Transverse colon (tissue), 4 donors: ENCODE data around the gene ALKBH3. TPM values are rescaled to one million over a fixed set of nuclear protein-coding genes. Genes with fewer than 3 reads are reported as not detected.
A peak's percentile ranks its signal among the peaks of the same experiment; 100 is the strongest.

Experiments
- DNase-seq: peaks from one replicate; pipeline ENCODE4 v3.0.0-alpha.2; 2019
- H3K27ac ChIP-seq, 4 donors: fragments of 200-600 bp; sonication (generic); 2 replicates each; pipeline ENCODE4 v1.5.1; 2016 to 2018; ENCODE audit warnings: inconsistent platforms in 4 of 4
- H3K27me3 ChIP-seq: fragments of 200-600 bp; sonication (generic); 2 replicates; pipeline ENCODE4 v1.5.1; 2017; ENCODE audit warnings: inconsistent platforms
- H3K36me3 ChIP-seq, 4 donors: fragments of 200-600 bp; sonication (generic); 2 replicates each; pipeline ENCODE4 v1.5.1; 2017 to 2019; ENCODE audit warnings: inconsistent platforms in 4 of 4
- H3K4me1 ChIP-seq, 4 donors: fragments of 200-600 bp; sonication (generic); 2 replicates each; pipeline ENCODE4 v1.5.1; 2017 to 2020; ENCODE audit warnings: inconsistent platforms in 4 of 4
- H3K4me3 ChIP-seq, 4 donors: fragments of 200-600 bp; sonication (generic); 1 replicate in 1 of 4; 2 replicates in 3 of 4; pipeline versions ENCODE4 v1.5.1 to v1.6.1; 2017 to 2019; ENCODE audit warnings: inconsistent platforms in 4 of 4
- H3K9me3 ChIP-seq, 2 donors: fragments of 200-600 bp; sonication (generic); 2 replicates each; pipeline ENCODE4 v1.5.1; 2017 to 2019; ENCODE audit warnings: inconsistent platforms in 2 of 2
- CTCF ChIP-seq, 5 experiments: fragments of 200-600 bp in 3 of 5; fragments of 450-650 bp in 2 of 5; sonication (generic) in 3 of 5; IDR thresholded peaks; 1 replicate in 2 of 5; 2 replicates in 3 of 5; pipeline ENCODE4 v1.5.1; 2016 to 2017; ENCODE audit warnings: antibody characterized with exemption in 5 of 5, inconsistent platforms in 3 of 5, mild to moderate bottlenecking in 2 of 5, moderate library complexity in 1 of 5
- EP300 ChIP-seq: sonication (generic); formaldehyde crosslinking; IDR thresholded peaks from one replicate; pipeline ENCODE4 v1.6.1; 2017; ENCODE audit warnings: antibody characterized with exemption, low read depth
- POLR2A ChIP-seq: fragments of 450-650 bp; IDR thresholded peaks from one replicate; pipeline ENCODE4 v1.6.1; 2016; ENCODE audit warnings: antibody characterized with exemption, mild to moderate bottlenecking, moderate library complexity
- POLR2AphosphoS5 ChIP-seq, 3 donors: sonication (generic); formaldehyde crosslinking; IDR thresholded peaks; one replicate each; pipeline ENCODE4 v1.6.1; 2016; ENCODE audit warnings: antibody characterized with exemption in 3 of 3
- WGBS, 2 donors: methylation state at CpG; one replicate each; pipeline ENCODE4 v1.1.5; 2018; ENCODE audit warnings: low coverage in 1 of 2; 5-methylcytosine and 5-hydroxymethylcytosine counted together
- in situ Hi-C, 4 donors: fragments of 200-750 bp; cut with MboI; loops; one replicate each; pipeline versions ENCODE4 v1.15.0 to v1.15.1; 2017; ENCODE audit warnings: low sequenced_read_pairs in 3 of 4, low pct_ligation_motif_present in 1 of 4, low pct_unique_long_range_greater_than_20kb in 1 of 4
- intact Hi-C: fragments of 100-400 bp; cut with DNase I; formaldehyde crosslinking; loops from one replicate; pipeline ENCODE4 v1.15.1; 2023; ENCODE audit warnings: low total_unique reads
- total RNA-seq, 4 donors: library from RNA; depleted of rRNA; stranded (reverse); fragments of >200 nt; gene quantifications; one replicate each; pipeline ENCODE4 v1.1.0, GENCODE V29; 2016

The ALKBH3 gene
- total RNA-seq, 4 donors from 2014 or later, result 7.2 to 27.6 (median 23.5) TPM

DNA sequence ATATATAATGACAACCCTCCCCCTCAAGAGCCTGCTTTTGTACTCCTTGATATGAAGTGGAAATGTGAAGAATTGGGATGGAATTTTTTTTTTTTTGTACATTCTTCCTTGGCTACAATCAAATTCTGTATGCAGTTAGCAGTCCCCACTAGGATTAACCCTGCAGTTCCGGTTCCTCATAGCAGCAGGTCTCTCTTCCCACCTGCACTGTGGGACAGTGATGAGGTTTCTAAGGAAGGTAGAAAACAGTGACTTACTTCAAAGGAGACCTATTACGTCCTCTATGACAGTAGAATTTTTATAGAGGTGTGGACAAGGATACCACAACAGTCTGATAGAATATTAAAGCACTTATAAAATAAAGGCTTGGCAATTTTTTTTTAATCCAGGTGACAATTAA is 46.3 kb upstream of the ALKBH3 start:
- Histone ChIP-seq H3K4me1 (peaks cover 0 to 9% (median 0%) of the 10 kb centered on the region in 4 donors), H3K27ac (peak overlapping the region in 1 of 4 donors; percentile 10), H3K4me3 (no peak overlapping the region), H3K36me3 (no peaks in the 10 kb centered on the region), H3K9me3 (no peaks in the 10 kb centered on the region), H3K27me3 (no peaks in the 10 kb centered on the region)
- in situ Hi-C loops (no loop called here), intact Hi-C loops (no loop called here)
- TF ChIP-seq EP300 (no peak), CTCF (IDR thresholded peaks at IDR 0.05) (no peak)
- WGBS, 2 donors, result 29 to 53% methylated on average over 1 to 2 of the region's 2 CpGs
- DNase-seq, result no peak

GRCh38 chr11:43835104-43835503 is 45.5 kb upstream of the ALKBH3 start:
- Histone ChIP-seq H3K4me3 (no peak overlapping the region), H3K27ac (no peak overlapping the region), H3K27me3 (no peaks in the 10 kb centered on the region), H3K36me3 (peaks cover 0 to 4% (median 0%) of the 10 kb centered on the region in 4 donors), H3K4me1 (peaks cover 0 to 9% (median 0%) of the 10 kb centered on the region in 4 donors), H3K9me3 (no peaks in the 10 kb centered on the region)
- intact Hi-C loops (no loop called here), in situ Hi-C loops (no loop called here)
- 38 to 90% methylated on average over 5 to 7 of the region's 7 CpGs for WGBS, 2 donors
- DNase-seq, result no peak
- no peak for TF ChIP-seq EP300
- TF ChIP-seq POLR2AphosphoS5 (IDR thresholded peaks at IDR 0.05), result no peak

GRCh38 chr11:43837879-43838278 is 42.8 kb upstream of the ALKBH3 start:
- in situ Hi-C loops, result no loop called here
- peaks cover 0 to 9% (median 0%) of the 10 kb centered on the region in 4 donors for H3K4me1 ChIP-seq
- no peak overlapping the region for H3K4me3 ChIP-seq
- no peaks in the 10 kb centered on the region for H3K9me3 ChIP-seq
- TF ChIP-seq POLR2AphosphoS5 (IDR thresholded peaks at IDR 0.05) (no peak), POLR2A (no peak), CTCF (IDR thresholded peaks at IDR 0.05) (no peak), EP300 (no peak)
- intact Hi-C loops, result no loop called here
- H3K27ac ChIP-seq, result no peak overlapping the region
- 60% methylated on average over 4 of the region's 4 CpGs for WGBS, 2 donors
- peaks cover 0 to 13% (median 4%) of the 10 kb centered on the region in 4 donors for H3K36me3 ChIP-seq
- DNase-seq, result no peak
- H3K27me3 ChIP-seq, result no peaks in the 10 kb centered on the region

GRCh38 chr11:43842021-43842420 is 38.6 kb upstream of the ALKBH3 start:
- H3K9me3 ChIP-seq, result no peaks in the 10 kb centered on the region
- no peak for DNase-seq
- H3K36me3 ChIP-seq, result peaks cover 0 to 16% (median 4%) of the 10 kb centered on the region in 4 donors
- no peak for TF ChIP-seq EP300
- no peak for TF ChIP-seq CTCF (IDR thresholded peaks at IDR 0.05)
- TF ChIP-seq POLR2A, result no peak
- TF ChIP-seq POLR2AphosphoS5 (IDR thresholded peaks at IDR 0.05), result no peak
- intact Hi-C loops (no loop called here), in situ Hi-C loops (no loop called here)
- H3K27me3 ChIP-seq, result no peaks in the 10 kb centered on the region
- H3K4me1 ChIP-seq, result no peaks in the 10 kb centered on the region
- no peak overlapping the region for H3K27ac ChIP-seq
- no peak overlapping the region for H3K4me3 ChIP-seq
- whole genome bisulfite sequencing, 2 donors, result 71 to 85% methylated on average over 1 of the region's 1 CpG

- intact Hi-C loops (no loop called here), in situ Hi-C loops (no loop called here)
- no peak for DNase-seq
- WGBS, 2 donors, result 95 to 100% methylated on average over 1 to 3 of the region's 3 CpGs
- TF ChIP-seq EP300, result no peak
- no peak for TF ChIP-seq POLR2AphosphoS5 (IDR thresholded peaks at IDR 0.05)
- TF ChIP-seq CTCF (IDR thresholded peaks at IDR 0.05), result no peak
- TF ChIP-seq POLR2A, result no peak
- Histone ChIP-seq H3K36me3 (peaks cover 0 to 5% (median 2%) of the 10 kb centered on the region in 4 donors), H3K4me1 (no peaks in the 10 kb centered on the region), H3K27me3 (no peaks in the 10 kb centered on the region), H3K4me3 (no peak overlapping the region), H3K9me3 (no peaks in the 10 kb centered on the region), H3K27ac (no peak overlapping the region)
Observed at GRCh38 chr11:43845816-43846215, 34.8 kb upstream of the ALKBH3 start.
